ENCODE data around the gene LRRC70. TPM values are rescaled to one million over a fixed set of nuclear protein-coding genes. Genes with fewer than 3 reads are reported as not detected.
"Not testable (repeated sequence)": the region's sequence is repeated elsewhere in the genome, so short reads cannot be mapped to it uniquely, and the experiment has no call there.

The LRRC70 gene
- polyA plus RNA-seq, 4 donors = 1.4 to 4.9 (median 3.0) TPM; not detected in 1

DNA sequence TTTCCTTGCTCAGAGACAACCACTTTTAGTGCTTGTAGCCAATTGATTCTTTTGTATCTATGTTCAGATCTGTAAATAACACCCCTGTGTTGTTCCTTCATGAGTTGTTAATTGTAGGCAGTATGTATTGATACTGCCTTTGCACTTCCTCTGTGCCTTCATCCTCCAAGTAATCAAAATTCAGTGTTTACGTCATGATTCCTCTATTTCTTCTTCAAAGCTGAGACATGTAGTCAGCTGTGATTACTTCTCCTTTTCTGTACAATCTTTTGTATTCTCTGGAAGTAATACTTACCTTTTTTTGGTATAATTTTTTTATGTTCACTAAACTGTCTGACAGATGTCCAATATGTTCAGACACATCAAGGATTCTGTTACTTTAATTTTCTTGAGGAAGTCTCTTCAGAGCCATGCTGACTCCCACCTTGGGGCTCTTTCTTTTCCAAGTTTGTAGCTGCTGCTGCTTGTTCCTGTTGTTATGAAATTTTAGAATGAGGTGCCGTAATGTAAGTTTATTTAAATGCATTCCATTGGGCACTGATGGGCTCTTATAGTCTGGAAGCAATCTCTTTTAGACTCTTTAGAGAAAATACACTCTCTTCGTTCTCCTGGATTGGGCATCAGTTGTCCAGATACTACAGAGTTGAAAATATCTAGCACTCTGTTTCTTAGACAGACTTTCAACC lies 30.5 kb upstream of the LRRC70 start:
- DNase-seq (no peak), FAIRE-seq (no peak)
- Histone ChIP-seq H3K9me3 (ENCODE audit: control insufficient read depth in 2 of 2, insufficient read depth in 1 of 2, low read depth in 1 of 2, low read length in 1 of 2) (no peaks in the 10 kb centered on the region), H3K27me3 (ENCODE audit: control insufficient read depth in 3 of 3, insufficient read depth in 3 of 3, low read length in 3 of 3) (no peaks in the 10 kb centered on the region), H3K4me1 (ENCODE audit: control insufficient read depth in 3 of 3, insufficient read depth in 2 of 3, low read depth in 1 of 3, low read length in 2 of 3) (no peaks in the 10 kb centered on the region), H3K4me3 (ENCODE audit: low read depth in 1 of 3, low read length in 3 of 3) (no peak overlapping the region), H3K27ac (ENCODE audit: low read depth in 1 of 3, low read length in 2 of 3) (no peak overlapping the region), H3K36me3 (ENCODE audit: control insufficient read depth in 3 of 3, insufficient read depth in 2 of 3, low read depth in 1 of 3, low read length in 3 of 3) (no peaks in the 10 kb centered on the region)
- 79 to 94% (median 92%) methylated on average over 3 of the region's 3 CpGs for WGBS, 3 donors

DNA sequence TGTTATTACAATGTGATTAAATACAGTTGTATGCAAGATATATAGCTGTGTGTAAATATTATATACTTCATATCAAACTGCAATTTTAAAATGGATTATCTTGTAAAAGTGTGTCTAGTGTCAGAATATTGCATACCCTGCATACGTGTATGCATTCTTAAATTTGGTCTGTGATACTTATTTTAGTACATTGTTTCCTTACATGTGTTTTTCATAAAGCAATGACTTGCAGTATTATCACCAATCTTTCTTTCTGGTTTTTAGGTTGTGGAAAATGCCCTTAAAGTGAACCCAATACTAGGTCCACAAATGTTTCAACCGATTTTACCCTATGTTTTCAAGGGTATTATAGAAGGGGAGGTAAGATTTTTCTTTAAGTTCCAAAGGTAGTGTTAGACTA lies 28.5 kb upstream of the LRRC70 start:
- FAIRE-seq = no peak
- WGBS, 3 donors = 94 to 96% (median 95%) methylated on average over 2 of the region's 2 CpGs

DNA sequence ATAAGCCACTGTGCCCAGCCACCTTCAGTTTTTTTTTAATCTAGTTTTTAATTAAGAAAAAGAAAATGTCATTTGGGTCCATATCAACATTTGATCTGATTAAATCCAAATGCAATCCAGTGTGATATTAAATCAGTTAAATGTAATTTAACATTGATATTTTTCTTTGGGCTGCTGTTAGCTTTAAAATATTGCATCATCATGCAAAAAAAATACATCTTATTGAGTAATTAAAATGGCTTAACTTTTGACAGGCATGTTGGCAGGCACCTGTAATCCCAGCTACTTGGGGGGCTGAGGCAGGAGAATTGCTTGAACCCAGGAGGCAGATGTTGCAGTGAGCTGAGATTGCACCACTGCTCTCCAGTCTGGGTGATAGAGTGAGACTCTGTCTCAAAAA lies 22.7 kb upstream of the LRRC70 start:
- H3K27me3 ChIP-seq (ENCODE audit: control insufficient read depth in 3 of 3, insufficient read depth in 3 of 3, low read length in 3 of 3) = no peaks in the 10 kb centered on the region
- H3K4me3 ChIP-seq (ENCODE audit: low read depth in 1 of 3, low read length in 3 of 3) = no peak overlapping the region
- no peaks in the 10 kb centered on the region for H3K4me1 ChIP-seq (ENCODE audit: control insufficient read depth in 3 of 3, insufficient read depth in 2 of 3, low read depth in 1 of 3, low read length in 2 of 3)
- DNase-seq (no peak), FAIRE-seq (no peak)
- H3K9me3 ChIP-seq (ENCODE audit: control insufficient read depth in 2 of 2, insufficient read depth in 1 of 2, low read depth in 1 of 2, low read length in 1 of 2) = no peaks in the 10 kb centered on the region
- H3K27ac ChIP-seq (ENCODE audit: low read depth in 1 of 3, low read length in 2 of 3) = no peak overlapping the region
- peaks cover 0 to 9% (median 2%) of the 10 kb centered on the region in 3 donors for H3K36me3 ChIP-seq (ENCODE audit: control insufficient read depth in 3 of 3, insufficient read depth in 2 of 3, low read depth in 1 of 3, low read length in 3 of 3)

More for the DNA sequence above, 28.5 kb upstream of the LRRC70 start:
- no peak overlapping the region for H3K4me3 ChIP-seq (ENCODE audit: low read depth in 1 of 3, low read length in 3 of 3)
- H3K27me3 ChIP-seq (ENCODE audit: control insufficient read depth in 3 of 3, insufficient read depth in 3 of 3, low read length in 3 of 3) = no peaks in the 10 kb centered on the region
- DNase-seq = no peak
- peaks cover 0 to 5% (median 0%) of the 10 kb centered on the region in 3 donors for H3K36me3 ChIP-seq (ENCODE audit: control insufficient read depth in 3 of 3, insufficient read depth in 2 of 3, low read depth in 1 of 3, low read length in 3 of 3)
- no peaks in the 10 kb centered on the region for H3K4me1 ChIP-seq (ENCODE audit: control insufficient read depth in 3 of 3, insufficient read depth in 2 of 3, low read depth in 1 of 3, low read length in 2 of 3)
- H3K27ac ChIP-seq (ENCODE audit: low read depth in 1 of 3, low read length in 2 of 3) = no peak overlapping the region
- H3K9me3 ChIP-seq (ENCODE audit: control insufficient read depth in 2 of 2, insufficient read depth in 1 of 2, low read depth in 1 of 2, low read length in 1 of 2) = no peaks in the 10 kb centered on the region

DNA sequence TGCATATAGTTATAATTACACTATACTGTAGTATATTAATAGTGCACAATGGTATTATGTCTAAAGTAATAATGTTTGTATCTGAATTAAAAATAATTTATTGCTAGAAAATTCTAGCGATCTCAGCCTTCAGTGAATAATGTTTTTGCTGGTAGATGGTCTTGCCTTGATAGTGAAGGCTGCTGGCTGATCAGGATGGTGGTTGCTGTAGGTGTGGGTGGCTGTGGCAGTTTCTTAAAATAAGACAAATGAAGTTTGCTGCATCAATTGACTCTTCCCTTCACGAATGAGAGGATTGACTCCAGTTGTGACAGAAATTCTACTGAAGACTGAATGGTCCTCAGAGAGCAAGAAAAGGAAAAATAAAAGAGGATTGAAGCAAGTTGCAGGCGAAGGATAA lies 19.7 kb upstream of the LRRC70 start:
- no peak overlapping the region for H3K4me3 ChIP-seq (ENCODE audit: low read depth in 1 of 3, low read length in 3 of 3)
- no peaks in the 10 kb centered on the region for H3K9me3 ChIP-seq (ENCODE audit: control insufficient read depth in 2 of 2, insufficient read depth in 1 of 2, low read depth in 1 of 2, low read length in 1 of 2)
- no peak overlapping the region for H3K27ac ChIP-seq (ENCODE audit: low read depth in 1 of 3, low read length in 2 of 3)
- H3K27me3 ChIP-seq (ENCODE audit: control insufficient read depth in 3 of 3, insufficient read depth in 3 of 3, low read length in 3 of 3) = no peaks in the 10 kb centered on the region
- DNase-seq = no peak
- peaks cover 0 to 6% (median 2%) of the 10 kb centered on the region in 3 donors for H3K36me3 ChIP-seq (ENCODE audit: control insufficient read depth in 3 of 3, insufficient read depth in 2 of 3, low read depth in 1 of 3, low read length in 3 of 3)
- WGBS, 3 donors = 96 to 98% (median 97%) methylated on average over 3 of the region's 3 CpGs
- FAIRE-seq = no peak
- no peaks in the 10 kb centered on the region for H3K4me1 ChIP-seq (ENCODE audit: control insufficient read depth in 3 of 3, insufficient read depth in 2 of 3, low read depth in 1 of 3, low read length in 2 of 3)

DNA sequence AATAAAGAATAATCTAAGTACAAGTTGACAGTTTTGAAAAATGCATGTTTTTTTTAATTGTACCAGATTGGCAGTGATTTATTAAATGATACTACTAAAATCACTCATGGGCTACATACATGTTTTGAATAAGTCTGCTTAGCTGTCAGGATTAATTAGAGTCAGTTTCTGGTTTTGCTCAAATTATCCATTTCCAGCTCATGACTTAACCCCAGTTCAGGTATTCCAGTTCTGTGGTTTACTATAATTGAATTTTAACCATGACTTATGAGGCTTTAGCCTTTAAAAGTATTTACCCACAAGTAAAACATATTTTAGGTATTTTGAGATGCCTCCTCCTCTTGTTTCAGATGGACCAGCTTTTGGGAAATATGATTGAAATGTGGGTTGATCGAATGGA lies 17.8 kb upstream of the LRRC70 start:
- DNase-seq (no peak), FAIRE-seq (no peak)
- Histone ChIP-seq H3K9me3 (ENCODE audit: control insufficient read depth in 2 of 2, insufficient read depth in 1 of 2, low read depth in 1 of 2, low read length in 1 of 2) (peaks cover 0 to 4% of the 10 kb centered on the region in 2 donors), H3K27ac (ENCODE audit: low read depth in 1 of 3, low read length in 2 of 3) (no peak overlapping the region), H3K27me3 (ENCODE audit: control insufficient read depth in 3 of 3, insufficient read depth in 3 of 3, low read length in 3 of 3) (no peaks in the 10 kb centered on the region), H3K36me3 (ENCODE audit: control insufficient read depth in 3 of 3, insufficient read depth in 2 of 3, low read depth in 1 of 3, low read length in 3 of 3) (peaks cover 2 to 3% (median 2%) of the 10 kb centered on the region in 3 donors), H3K4me3 (ENCODE audit: low read depth in 1 of 3, low read length in 3 of 3) (no peak overlapping the region), H3K4me1 (ENCODE audit: control insufficient read depth in 3 of 3, insufficient read depth in 2 of 3, low read depth in 1 of 3, low read length in 2 of 3) (no peaks in the 10 kb centered on the region)
- WGBS, 3 donors = 96 to 100% (median 100%) methylated on average over 1 of the region's 1 CpG

DNA sequence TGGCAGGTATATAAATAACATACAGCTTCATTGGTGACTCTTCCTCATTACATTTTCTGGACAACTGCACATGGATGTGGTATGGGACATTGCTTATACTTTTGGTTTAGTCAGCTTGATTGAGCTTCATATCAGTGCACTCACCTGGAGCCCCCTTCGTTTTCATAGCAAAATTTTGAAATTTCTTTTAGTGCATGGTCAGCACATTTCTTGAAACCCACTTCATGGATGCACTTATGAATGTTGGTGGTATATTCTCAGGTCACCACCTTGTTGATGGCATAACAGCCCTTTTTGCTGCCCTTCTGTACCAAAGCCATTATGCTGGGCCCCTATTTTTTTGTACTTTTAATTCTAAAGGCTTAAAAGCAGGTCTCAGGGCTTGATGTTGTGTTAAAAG lies 16.7 kb upstream of the LRRC70 start:
- Histone ChIP-seq H3K4me3 (ENCODE audit: low read depth in 1 of 3, low read length in 3 of 3) (no peak overlapping the region), H3K4me1 (ENCODE audit: control insufficient read depth in 3 of 3, insufficient read depth in 2 of 3, low read depth in 1 of 3, low read length in 2 of 3) (no peaks in the 10 kb centered on the region), H3K27ac (ENCODE audit: low read depth in 1 of 3, low read length in 2 of 3) (no peak overlapping the region), H3K27me3 (ENCODE audit: control insufficient read depth in 3 of 3, insufficient read depth in 3 of 3, low read length in 3 of 3) (no peaks in the 10 kb centered on the region), H3K9me3 (ENCODE audit: control insufficient read depth in 2 of 2, insufficient read depth in 1 of 2, low read depth in 1 of 2, low read length in 1 of 2) (peaks cover 0 to 12% of the 10 kb centered on the region in 2 donors), H3K36me3 (ENCODE audit: control insufficient read depth in 3 of 3, insufficient read depth in 2 of 3, low read depth in 1 of 3, low read length in 3 of 3) (peaks cover 2 to 10% (median 2%) of the 10 kb centered on the region in 3 donors)
- FAIRE-seq (no peak), DNase-seq (no peak)
- 90 to 97% (median 96%) methylated on average over 1 of the region's 1 CpG for WGBS, 3 donors

DNA sequence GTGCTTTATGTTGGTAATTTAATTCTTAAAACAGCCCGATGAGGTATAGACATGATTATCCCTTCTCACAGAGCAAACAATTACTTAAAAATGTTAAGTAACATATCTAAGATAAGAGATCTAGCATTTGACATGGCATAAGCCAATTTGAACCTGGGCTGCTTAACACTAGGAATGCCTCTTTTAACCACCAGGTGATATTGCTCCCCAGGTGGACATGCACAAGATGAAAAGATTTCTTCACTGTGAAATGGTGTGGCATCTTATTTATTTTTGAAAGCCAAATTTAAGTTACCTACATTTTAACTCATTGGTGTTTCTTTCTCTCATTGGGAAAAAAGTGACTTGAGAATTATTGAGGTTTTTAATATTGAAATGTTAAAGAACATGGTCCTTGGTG lies 15.8 kb upstream of the LRRC70 start:
- Histone ChIP-seq H3K4me1 (ENCODE audit: control insufficient read depth in 3 of 3, insufficient read depth in 2 of 3, low read depth in 1 of 3, low read length in 2 of 3) (no peaks in the 10 kb centered on the region), H3K9me3 (ENCODE audit: control insufficient read depth in 2 of 2, insufficient read depth in 1 of 2, low read depth in 1 of 2, low read length in 1 of 2) (peaks cover 0 to 22% of the 10 kb centered on the region in 2 donors), H3K27me3 (ENCODE audit: control insufficient read depth in 3 of 3, insufficient read depth in 3 of 3, low read length in 3 of 3) (no peaks in the 10 kb centered on the region), H3K4me3 (ENCODE audit: low read depth in 1 of 3, low read length in 3 of 3) (no peak overlapping the region), H3K36me3 (ENCODE audit: control insufficient read depth in 3 of 3, insufficient read depth in 2 of 3, low read depth in 1 of 3, low read length in 3 of 3) (peaks cover 2 to 13% (median 2%) of the 10 kb centered on the region in 3 donors), H3K27ac (ENCODE audit: low read depth in 1 of 3, low read length in 2 of 3) (no peak overlapping the region)
- FAIRE-seq = no peak
- WGBS, 3 donors = 78 to 89% (median 80%) methylated on average over 1 of the region's 1 CpG
- no peak for DNase-seq

DNA sequence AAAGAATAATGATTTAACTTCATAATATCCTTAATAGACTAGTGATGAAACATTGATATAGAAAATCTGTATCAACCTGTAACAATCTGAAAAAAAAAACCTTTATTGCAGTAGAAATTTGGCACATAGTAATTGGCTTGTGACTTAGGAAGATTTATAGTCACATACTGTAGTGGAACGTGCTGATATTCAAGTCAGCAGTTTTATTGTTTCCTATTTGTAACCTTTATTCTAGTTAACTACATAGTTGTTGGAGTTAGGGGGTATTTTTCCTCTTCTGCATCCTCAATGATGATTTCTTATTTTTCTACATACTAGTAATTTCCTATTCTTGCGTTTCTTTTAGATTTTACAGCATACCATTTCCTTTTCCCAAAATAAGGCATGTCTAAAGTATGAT lies 14.5 kb upstream of the LRRC70 start:
- no peaks in the 10 kb centered on the region for H3K4me1 ChIP-seq (ENCODE audit: control insufficient read depth in 3 of 3, insufficient read depth in 2 of 3, low read depth in 1 of 3, low read length in 2 of 3)
- H3K27me3 ChIP-seq (ENCODE audit: control insufficient read depth in 3 of 3, insufficient read depth in 3 of 3, low read length in 3 of 3) = no peaks in the 10 kb centered on the region
- no peak overlapping the region for H3K27ac ChIP-seq (ENCODE audit: low read depth in 1 of 3, low read length in 2 of 3)
- peaks cover under 1 to 22% (median 4%) of the 10 kb centered on the region in 3 donors for H3K36me3 ChIP-seq (ENCODE audit: control insufficient read depth in 3 of 3, insufficient read depth in 2 of 3, low read depth in 1 of 3, low read length in 3 of 3)
- no peak overlapping the region for H3K4me3 ChIP-seq (ENCODE audit: low read depth in 1 of 3, low read length in 3 of 3)
- peaks cover 0 to 32% of the 10 kb centered on the region in 2 donors for H3K9me3 ChIP-seq (ENCODE audit: control insufficient read depth in 2 of 2, insufficient read depth in 1 of 2, low read depth in 1 of 2, low read length in 1 of 2)
- DNase-seq = no peak
- FAIRE-seq = no peak
- WGBS, 3 donors = 71 to 88% (median 85%) methylated on average over 2 of the region's 2 CpGs

DNA sequence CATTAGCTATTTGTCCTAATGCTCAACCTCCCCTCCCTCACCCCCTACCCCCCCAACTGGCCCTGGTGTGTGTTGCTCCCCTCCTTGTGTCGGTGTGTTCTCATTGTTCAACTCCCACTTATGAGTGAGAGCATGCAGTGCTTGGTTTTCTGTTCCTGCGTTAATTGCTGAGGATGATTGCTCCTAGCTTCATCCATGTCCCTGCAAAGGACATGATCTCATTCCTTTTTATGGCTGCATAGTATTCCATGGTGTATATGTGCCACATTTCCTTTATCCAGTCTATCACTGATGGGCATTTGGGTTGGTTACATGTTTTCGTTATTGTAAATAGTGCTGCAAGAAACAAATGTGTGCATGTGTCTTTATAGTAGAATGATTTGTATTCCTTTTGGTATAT lies 12.9 kb upstream of the LRRC70 start:
- FAIRE-seq = not testable (repeated sequence)

More for the DNA sequence above, 12.9 kb upstream of the LRRC70 start:
- 65 to 93% (median 86%) methylated on average over 3 of the region's 3 CpGs for WGBS, 3 donors
- H3K9me3 ChIP-seq (ENCODE audit: control insufficient read depth in 2 of 2, insufficient read depth in 1 of 2, low read depth in 1 of 2, low read length in 1 of 2) = peaks cover 0 to 33% of the 10 kb centered on the region in 2 donors
- not testable (repeated sequence) for DNase-seq; H3K27ac ChIP-seq (ENCODE audit: low read depth in 1 of 3, low read length in 2 of 3); H3K4me3 ChIP-seq (ENCODE audit: low read depth in 1 of 3, low read length in 3 of 3); H3K27me3 ChIP-seq (ENCODE audit: control insufficient read depth in 3 of 3, insufficient read depth in 3 of 3, low read length in 3 of 3); H3K4me1 ChIP-seq (ENCODE audit: control insufficient read depth in 3 of 3, insufficient read depth in 2 of 3, low read depth in 1 of 3, low read length in 2 of 3)
- H3K36me3 ChIP-seq (ENCODE audit: control insufficient read depth in 3 of 3, insufficient read depth in 2 of 3, low read depth in 1 of 3, low read length in 3 of 3) = peaks cover 0 to 22% (median 4%) of the 10 kb centered on the region in 3 donors
